Fibroblast of villous mesenchyme (primary cell): Measurements from ENCODE around the gene PAX2. TPM values are rescaled to one million over a fixed set of nuclear protein-coding genes. Genes with fewer than 3 reads are reported as not detected.

Experiments
- DNase-seq: peaks from one replicate; pipeline ENCODE4 v3.0.0-alpha.2; 2010; ENCODE audit warnings: low read depth
- H3K4me3 ChIP-seq: 2 replicates; pipeline ENCODE4 v1.5.1; 2011; ENCODE audit warnings: low read depth, mild to moderate bottlenecking, low read length
- total RNA-seq: library from RNA; depleted of rRNA; stranded (reverse); fragments of >200 nt; gene quantifications from 2 replicates; pipeline ENCODE4 v1.2.3, GENCODE V29; 2012
- TF ChIP-seq, protein P1 (sequence below): IDR thresholded peaks from 2 replicates; pipeline ENCODE4 v1.5.1; 2012; ENCODE audit warnings: low read depth, mild to moderate bottlenecking, low read length; ENCODE audit not compliant: insufficient read depth

The PAX2 gene
- total RNA-seq, 1 donor = not detected

- no peak overlapping the region for H3K4me3 ChIP-seq
- TF ChIP-seq, protein P1, sequence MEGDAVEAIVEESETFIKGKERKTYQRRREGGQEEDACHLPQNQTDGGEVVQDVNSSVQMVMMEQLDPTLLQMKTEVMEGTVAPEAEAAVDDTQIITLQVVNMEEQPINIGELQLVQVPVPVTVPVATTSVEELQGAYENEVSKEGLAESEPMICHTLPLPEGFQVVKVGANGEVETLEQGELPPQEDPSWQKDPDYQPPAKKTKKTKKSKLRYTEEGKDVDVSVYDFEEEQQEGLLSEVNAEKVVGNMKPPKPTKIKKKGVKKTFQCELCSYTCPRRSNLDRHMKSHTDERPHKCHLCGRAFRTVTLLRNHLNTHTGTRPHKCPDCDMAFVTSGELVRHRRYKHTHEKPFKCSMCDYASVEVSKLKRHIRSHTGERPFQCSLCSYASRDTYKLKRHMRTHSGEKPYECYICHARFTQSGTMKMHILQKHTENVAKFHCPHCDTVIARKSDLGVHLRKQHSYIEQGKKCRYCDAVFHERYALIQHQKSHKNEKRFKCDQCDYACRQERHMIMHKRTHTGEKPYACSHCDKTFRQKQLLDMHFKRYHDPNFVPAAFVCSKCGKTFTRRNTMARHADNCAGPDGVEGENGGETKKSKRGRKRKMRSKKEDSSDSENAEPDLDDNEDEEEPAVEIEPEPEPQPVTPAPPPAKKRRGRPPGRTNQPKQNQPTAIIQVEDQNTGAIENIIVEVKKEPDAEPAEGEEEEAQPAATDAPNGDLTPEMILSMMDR = no peak
- no peak for DNase-seq
These were observed 13.8 kb upstream of the PAX2 start for GRCh38 chr10:100731407-100732240.

DNA sequence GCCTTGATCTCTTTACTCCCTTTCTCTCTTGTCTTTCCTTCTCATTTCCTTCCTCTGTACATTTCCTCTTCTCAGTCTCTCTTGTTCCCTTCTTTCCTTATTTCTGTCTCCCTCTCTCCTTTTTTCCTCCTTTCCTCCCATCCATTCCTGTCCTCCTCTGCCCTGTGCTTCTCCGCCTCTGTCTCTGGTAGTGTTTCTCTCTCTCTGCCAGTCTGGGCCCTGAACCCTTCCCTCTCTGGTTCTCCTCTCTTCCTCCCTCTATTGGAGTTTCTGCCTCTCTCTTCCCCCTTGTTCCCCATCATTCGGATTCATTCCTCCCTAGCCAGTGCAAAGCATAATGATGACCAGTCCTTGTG lies 13.2 kb upstream of the PAX2 start:
- H3K4me3 ChIP-seq = no peak overlapping the region
- DNase-seq = no peak
- TF ChIP-seq, protein P1 = no peak

GRCh38 chr10:100733329-100733728 lies 12.1 kb upstream of the PAX2 start:
- TF ChIP-seq, protein P1 = no peak
- no peak for DNase-seq
- H3K4me3 ChIP-seq = no peak overlapping the region

GRCh38 chr10:100734295-100735086 lies 10.9 kb upstream of the PAX2 start:
- TF ChIP-seq, protein P1 = no peak
- DNase-seq = no peak
- no peak overlapping the region for H3K4me3 ChIP-seq

GRCh38 chr10:100735087-100735336 lies 10.4 kb upstream of the PAX2 start:
- TF ChIP-seq, protein P1 = no peak
- no peak overlapping the region for H3K4me3 ChIP-seq
- DNase-seq = no peak

- H3K4me3 ChIP-seq = no peak overlapping the region
- no peak for DNase-seq
- TF ChIP-seq, protein P1 = no peak
These were observed 9.8 kb upstream of the PAX2 start for GRCh38 chr10:100735337-100736143.
